HepG2 (cell line): ENCODE results near the gene MRPL9. TPM values are rescaled to one million over a fixed set of nuclear protein-coding genes. Genes with fewer than 3 reads are reported as not detected.

ENCODE experiments used
- ATAC-seq: fragments of 200-7000 bp; cut with Tn5 transposase; 3 replicates; pipeline ENCODE4 v1.9.1; 2020; ENCODE audit warnings: mild to moderate bottlenecking, moderate library complexity
- BruUV-seq: library from RNA; stranded (reverse); fragments of 400-500 nt; replicated peaks from 2 replicates; lab custom pipeline; 2021; lab: Mats Ljungman, UMichigan
- CTCF ChIA-PET: fragments of 300-600 bp; formaldehyde crosslinking; extraction: SDS; loops from one replicate; lab custom pipeline; 2021; ENCODE audit warnings: low total read pairs, inconsistent platforms, low intra/inter-chr PET ratio; lab: Yijun Ruan, JAX
- POLR2A ChIA-PET: fragments of 350-600 bp; sonication (Branson Sonifier 250); formaldehyde crosslinking; loops from one replicate; lab custom pipeline; 2020; ENCODE audit warnings: antibody characterized with exemption, inconsistent platforms; lab: Yijun Ruan, JAX
- DNase-seq: peaks from one replicate; pipeline ENCODE4 v3.0.0-alpha.2; 2015; ENCODE audit warnings: low spot score
- FAIRE-seq: peaks from 3 replicates; lab custom pipeline; 2011; peaks lifted over from hg19 to GRCh38; lab: Jason Lieb, UNC
- H2AFZ ChIP-seq: one replicate; pipeline ENCODE4 v1.6.1; 2011; ENCODE audit warnings: low read length, inconsistent platforms
- H3K27ac ChIP-seq: fragments of 300-600 bp; 3 replicates; pipeline ENCODE4 v1.8.0; 2011; ENCODE audit warnings: mixed run types, mild to moderate bottlenecking, mixed read lengths, low read length, inconsistent platforms; ENCODE audit not compliant: insufficient read depth; ENCODE audit errors: extremely low read length
- H3K27me3 ChIP-seq, 2 experiments: fragments of 200-600 bp in 1 of 2; 2 replicates in 1 of 2; 3 replicates in 1 of 2; pipeline versions ENCODE4 v1.6.0 to v1.8.0; 2011; ENCODE audit warnings: low read length in 2 of 2, mild to moderate bottlenecking in 2 of 2, moderate library complexity in 2 of 2, inconsistent platforms in 1 of 2; ENCODE audit not compliant: insufficient read depth in 2 of 2, control insufficient read depth in 1 of 2
- H3K36me3 ChIP-seq, 2 experiments: fragments of 200-600 bp in 1 of 2; replicated peaks in 1 of 2; 2 replicates in 1 of 2; 3 replicates in 1 of 2; pipeline versions ENCODE4 v1.5.1 to v1.8.0; 2011; ENCODE audit warnings: low read length in 2 of 2, inconsistent platforms in 1 of 2; ENCODE audit not compliant: insufficient read depth in 2 of 2, control insufficient read depth in 1 of 2
- H3K4me1 ChIP-seq: 2 replicates; pipeline ENCODE4 v1.5.1; 2012; ENCODE audit warnings: low read length, inconsistent platforms; ENCODE audit not compliant: insufficient read depth
- H3K4me2 ChIP-seq: 2 replicates; pipeline ENCODE4 v1.6.0; 2011; ENCODE audit warnings: low read depth, low read length, inconsistent platforms
- H3K4me3 ChIP-seq, 3 experiments: fragments of 200-600 bp in 1 of 3; sonication (generic), shearing (Covaris generic) in 1 of 3; replicated peaks in 1 of 3; 2 replicates each; pipeline ENCODE4 v1.5.1; 2011 to 2016; ENCODE audit warnings: low read length in 3 of 3, inconsistent platforms in 2 of 3, low read depth in 2 of 3, mild to moderate bottlenecking in 2 of 3, control low read depth in 1 of 3, mixed read lengths in 1 of 3; ENCODE audit not compliant: insufficient read depth in 1 of 3
- H3K79me2 ChIP-seq: one replicate; pipeline ENCODE4 v1.6.1; 2011; ENCODE audit warnings: low read length, inconsistent platforms; ENCODE audit not compliant: insufficient read depth
- H3K9ac ChIP-seq: 2 replicates; pipeline ENCODE4 v1.6.0; 2011; ENCODE audit warnings: mild to moderate bottlenecking, low read depth, low read length, inconsistent platforms; ENCODE audit not compliant: insufficient read depth
- H3K9me3 ChIP-seq: 2 replicates; pipeline ENCODE4 v1.5.1; 2012; ENCODE audit warnings: mild to moderate bottlenecking, low read length
- H4K20me1 ChIP-seq: 2 replicates; pipeline ENCODE4 v1.6.0; 2011; ENCODE audit warnings: inconsistent platforms, mild to moderate bottlenecking, low read length, moderate library complexity; ENCODE audit not compliant: insufficient read depth
- WGBS: methylation state at CpG from one replicate; pipeline ENCODE4 v1.1.6; 2017; ENCODE audit warnings: low lambda C conversion rate; 5-methylcytosine and 5-hydroxymethylcytosine counted together
- in situ Hi-C: cut with HindIII; loops from 2 replicates; pipeline ENCODE4 v1.10.0; 2017; ENCODE audit warnings: low pct_unique_long_range_greater_than_20kb; ENCODE audit not compliant: extremely low pct_ligation_motif_present
- intact Hi-C: fragments of 100-400 bp; cut with micrococcal nuclease; formaldehyde crosslinking; loops from one replicate; pipeline ENCODE4 v1.10.0; 2022; ENCODE audit not compliant: unreplicated experiment
- polyA plus RNA-seq, 8 experiments: library from polyadenylated mRNA; depleted of rRNA in 3 of 8; stranded (reverse) in 7 of 8; unstranded in 1 of 8; fragments of >200 nt; fragmentation: Illumina TruSeq in 4 of 8; extraction: Trizol in 4 of 8; gene quantifications; 2 replicates each; pipeline versions ENCODE4 v1.2.1 to v1.2.3, GENCODE V29; 2011 to 2016; ENCODE audit warnings: low read depth in 4 of 8, missing spikeins in 1 of 8, mixed read lengths in 1 of 8; ENCODE audit not compliant: insufficient read depth in 1 of 8
- total RNA-seq, 5 experiments: library from RNA; depleted of rRNA; stranded (reverse); fragments of >200 nt; fragmentation: Illumina TruSeq; extraction: Trizol; gene quantifications; 2 replicates each; pipeline ENCODE4 v1.2.3, GENCODE V29; 2016; ENCODE audit warnings: low read depth in 1 of 5
- TF ChIP-seq, protein P1 (sequence below): sonication (generic); formaldehyde crosslinking; IDR thresholded peaks from 2 replicates; pipeline ENCODE4 v1.4.0; 2020; ENCODE audit warnings: mild to moderate bottlenecking, missing genetic modification reagents
- TF ChIP-seq, protein P2 (sequence below), 2 experiments: sonication (generic) in 1 of 2; formaldehyde crosslinking in 1 of 2; IDR thresholded peaks; 2 replicates each; pipeline versions ENCODE4 v1.4.0 to v1.6.1; 2016 to 2020; ENCODE audit warnings: borderline replicate concordance in 1 of 2, low read depth in 1 of 2, mild to moderate bottlenecking in 1 of 2, missing genetic modification reagents in 1 of 2

Gene MRPL9
- total and polyA plus RNA-seq, 2 of the 13 experiments (the other 11 are each of a cell fraction or from before 2014, with no cell fraction given), result 72.1 to 107 TPM

DNA sequence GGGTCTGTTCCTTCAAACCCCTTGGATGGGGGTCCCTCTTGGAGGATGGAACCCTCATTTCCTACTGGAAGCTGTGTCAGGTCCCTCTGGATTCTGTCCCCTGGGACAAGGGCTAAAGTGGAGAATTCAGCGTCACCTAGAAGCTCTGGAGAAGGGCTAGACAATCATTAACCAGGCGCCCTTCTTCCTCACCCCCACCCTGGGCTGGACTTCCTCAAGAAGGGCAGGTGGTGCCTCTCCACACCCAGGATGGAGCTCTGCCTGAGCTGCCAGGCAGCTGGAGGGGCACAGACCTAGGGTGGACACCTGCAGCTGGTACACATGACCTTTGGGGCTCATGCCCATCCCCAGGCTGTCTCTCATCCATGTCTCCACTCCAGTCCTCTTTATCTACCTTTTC is 50.3 kb downstream of the MRPL9 start:
- TF ChIP-seq, protein P1, sequence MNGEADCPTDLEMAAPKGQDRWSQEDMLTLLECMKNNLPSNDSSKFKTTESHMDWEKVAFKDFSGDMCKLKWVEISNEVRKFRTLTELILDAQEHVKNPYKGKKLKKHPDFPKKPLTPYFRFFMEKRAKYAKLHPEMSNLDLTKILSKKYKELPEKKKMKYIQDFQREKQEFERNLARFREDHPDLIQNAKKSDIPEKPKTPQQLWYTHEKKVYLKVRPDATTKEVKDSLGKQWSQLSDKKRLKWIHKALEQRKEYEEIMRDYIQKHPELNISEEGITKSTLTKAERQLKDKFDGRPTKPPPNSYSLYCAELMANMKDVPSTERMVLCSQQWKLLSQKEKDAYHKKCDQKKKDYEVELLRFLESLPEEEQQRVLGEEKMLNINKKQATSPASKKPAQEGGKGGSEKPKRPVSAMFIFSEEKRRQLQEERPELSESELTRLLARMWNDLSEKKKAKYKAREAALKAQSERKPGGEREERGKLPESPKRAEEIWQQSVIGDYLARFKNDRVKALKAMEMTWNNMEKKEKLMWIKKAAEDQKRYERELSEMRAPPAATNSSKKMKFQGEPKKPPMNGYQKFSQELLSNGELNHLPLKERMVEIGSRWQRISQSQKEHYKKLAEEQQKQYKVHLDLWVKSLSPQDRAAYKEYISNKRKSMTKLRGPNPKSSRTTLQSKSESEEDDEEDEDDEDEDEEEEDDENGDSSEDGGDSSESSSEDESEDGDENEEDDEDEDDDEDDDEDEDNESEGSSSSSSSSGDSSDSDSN (CRISPR knock-in tag), result no peak
- TF ChIP-seq, protein P2, sequence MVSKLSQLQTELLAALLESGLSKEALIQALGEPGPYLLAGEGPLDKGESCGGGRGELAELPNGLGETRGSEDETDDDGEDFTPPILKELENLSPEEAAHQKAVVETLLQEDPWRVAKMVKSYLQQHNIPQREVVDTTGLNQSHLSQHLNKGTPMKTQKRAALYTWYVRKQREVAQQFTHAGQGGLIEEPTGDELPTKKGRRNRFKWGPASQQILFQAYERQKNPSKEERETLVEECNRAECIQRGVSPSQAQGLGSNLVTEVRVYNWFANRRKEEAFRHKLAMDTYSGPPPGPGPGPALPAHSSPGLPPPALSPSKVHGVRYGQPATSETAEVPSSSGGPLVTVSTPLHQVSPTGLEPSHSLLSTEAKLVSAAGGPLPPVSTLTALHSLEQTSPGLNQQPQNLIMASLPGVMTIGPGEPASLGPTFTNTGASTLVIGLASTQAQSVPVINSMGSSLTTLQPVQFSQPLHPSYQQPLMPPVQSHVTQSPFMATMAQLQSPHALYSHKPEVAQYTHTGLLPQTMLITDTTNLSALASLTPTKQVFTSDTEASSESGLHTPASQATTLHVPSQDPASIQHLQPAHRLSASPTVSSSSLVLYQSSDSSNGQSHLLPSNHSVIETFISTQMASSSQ (IDR thresholded peaks at IDR 0.05; ENCODE audit: low read depth), result peak; percentile 80
- TF ChIP-seq, protein P2 (CRISPR knock-in tag; IDR thresholded peaks at IDR 0.05; ENCODE audit: borderline replicate concordance), result no peak
- H3K36me3 ChIP-seq, result no peaks in the 10 kb centered on the region
- H3K4me1 ChIP-seq, result peaks cover 48% of the 10 kb centered on the region
- intact Hi-C loops (no loop called here), in situ Hi-C loops (loop anchor here (10.0 kb wide), 1 partner anchor 122 kb away; the partner anchor contains the start of genes C2CD4D and RORC)
- CTCF ChIA-PET, result no interaction called here
- WGBS, result no CpG with 5 or more reads among the region's 2 CpGs
- BruUV-seq, result no TSS peak
- no peak overlapping the region for H3K4me3 ChIP-seq
- POLR2A ChIA-PET, result no interaction called here
- ATAC-seq, result peak; percentile 17; the same call in 1 of the 3 replicates
- peak overlapping the region; percentile 2; the same call in 1 of the 2 replicates for H3K4me2 ChIP-seq
- no peak overlapping the region for H3K27ac ChIP-seq
- FAIRE-seq, result peak; percentile 18
- H3K79me2 ChIP-seq, result no peaks in the 10 kb centered on the region
- DNase-seq, result no peak
- peaks cover 0 to 23% of the 10 kb centered on the region in 2 experiments; a peak in 3 of 5 replicates for H3K27me3 ChIP-seq
- no peaks in the 10 kb centered on the region for H4K20me1 ChIP-seq
- no peak overlapping the region for H2AFZ ChIP-seq
- H3K9ac ChIP-seq, result no peak overlapping the region
- no peaks in the 10 kb centered on the region for H3K9me3 ChIP-seq
